PC-3 (cell line): ENCODE data around the gene TMUB1. TPM values are rescaled to one million over a fixed set of nuclear protein-coding genes. Genes with fewer than 3 reads are reported as not detected.

Experiments used
- ATAC-seq: fragments of 200-7000 bp; cut with Tn5 transposase; 2 replicates; pipeline ENCODE4 v1.9.1; 2020; ENCODE audit warnings: mild to moderate bottlenecking, moderate library complexity
- BruUV-seq: library from RNA; stranded (reverse); fragments of 400-500 nt; replicated peaks from 2 replicates; lab custom pipeline; 2021; lab: Mats Ljungman, UMichigan
- CTCF ChIA-PET: fragments of 300-600 bp; sonication (Branson Sonifier 250); formaldehyde crosslinking; loops from one replicate; lab custom pipeline; 2022; ENCODE audit warnings: antibody characterized with exemption; lab: Charles Lee
- POLR2A ChIA-PET: fragments of 300-600 bp; sonication (Branson Sonifier 250); formaldehyde crosslinking; loops from one replicate; lab custom pipeline; 2022; ENCODE audit warnings: antibody characterized with exemption; ENCODE audit not compliant: unreplicated experiment; lab: Charles Lee
- DNase-seq: peaks from one replicate; pipeline ENCODE4 v3.0.0-alpha.2; 2015
- H2AFZ ChIP-seq: fragments of 300-600 bp; sonication (generic); 2 replicates; pipeline ENCODE4 v1.6.0; 2016; ENCODE audit warnings: antibody characterized with exemption, low read length
- H3F3A ChIP-seq: fragments of 300-600 bp; sonication (generic); one replicate; pipeline ENCODE4 v1.6.0; 2017; ENCODE audit warnings: antibody characterized with exemption, low read length, control low read depth, mild to moderate bottlenecking; ENCODE audit not compliant: unreplicated experiment
- H3K27ac ChIP-seq: fragments of 300-600 bp; sonication (generic); 2 replicates; pipeline ENCODE4 v1.5.1; 2016; ENCODE audit warnings: mild to moderate bottlenecking, low read length
- H3K27me3 ChIP-seq: fragments of 300-600 bp; sonication (generic); 2 replicates; pipeline ENCODE4 v1.6.1; 2016; ENCODE audit warnings: low read length, mixed read lengths
- H3K36me3 ChIP-seq: fragments of 300-600 bp; sonication (generic); 2 replicates; pipeline ENCODE4 v1.6.1; 2016; ENCODE audit warnings: low read depth, mixed run types, low read length, mixed read lengths
- H3K4me1 ChIP-seq: fragments of 300-600 bp; sonication (generic); 2 replicates; pipeline ENCODE4 v1.5.1; 2016; ENCODE audit warnings: low read length; ENCODE audit not compliant: insufficient read depth
- H3K4me2 ChIP-seq: fragments of 300-600 bp; sonication (generic); 2 replicates; pipeline ENCODE4 v1.6.0; 2016; ENCODE audit warnings: low read length
- H3K4me3 ChIP-seq: fragments of 300-600 bp; sonication (generic); 2 replicates; pipeline ENCODE4 v1.5.1; 2016; ENCODE audit warnings: mild to moderate bottlenecking, low read length, mixed read lengths
- H3K79me2 ChIP-seq: fragments of 300-600 bp; sonication (generic); 2 replicates; pipeline ENCODE4 v1.6.1; 2017; ENCODE audit warnings: low read length, mixed read lengths
- H3K9ac ChIP-seq: fragments of 300-600 bp; sonication (generic); 2 replicates; pipeline ENCODE4 v1.6.0; 2016; ENCODE audit warnings: mild to moderate bottlenecking, low read length
- H3K9me2 ChIP-seq: fragments of 300-600 bp; sonication (generic); replicated peaks from 2 replicates; pipeline ENCODE4 v1.6.1; 2016; ENCODE audit warnings: mixed run types, low read length, mixed read lengths
- H3K9me3 ChIP-seq: fragments of 300-600 bp; sonication (generic); 2 replicates; pipeline ENCODE4 v1.6.1; 2016; ENCODE audit warnings: low read length, mixed read lengths
- H4K20me1 ChIP-seq: fragments of 300-600 bp; sonication (generic); 2 replicates; pipeline ENCODE4 v1.6.1; 2016; ENCODE audit warnings: low read length, mixed read lengths
- CTCF ChIP-seq: fragments of 300-600 bp; sonication (generic); conservative IDR thresholded peaks from 2 replicates; pipeline ENCODE4 v1.5.1; 2017; ENCODE audit warnings: antibody characterized with exemption, low read depth, mild to moderate bottlenecking, low read length
- EZH2 ChIP-seq: fragments of 300-600 bp; sonication (generic); IDR thresholded peaks from one replicate; pipeline ENCODE4 v1.6.1; 2017; ENCODE audit warnings: antibody characterized with exemption, mild to moderate bottlenecking, low read length; ENCODE audit not compliant: unreplicated experiment
- EZH2phosphoT487 ChIP-seq: fragments of 300-600 bp; sonication (generic); IDR thresholded peaks from 2 replicates; pipeline ENCODE4 v1.6.1; 2018; ENCODE audit warnings: mild to moderate bottlenecking, antibody characterized with exemption, low read length, borderline replicate concordance
- intact Hi-C: fragments of 100-400 bp; cut with micrococcal nuclease; formaldehyde crosslinking; loops from 2 replicates; pipeline ENCODE4 v1.9.0; 2023
- total RNA-seq: library from RNA; depleted of rRNA; stranded (reverse); fragments of >200 nt; gene quantifications from 2 replicates; pipeline ENCODE4 v1.2.3, GENCODE V29; 2014

The TMUB1 gene
- total RNA-seq, 1 experiment from 2014 or later: 52.1 TPM

- Histone ChIP-seq H3K4me3 (no peak overlapping the region), H4K20me1 (peaks cover 35% of the 10 kb centered on the region), H3K9ac (no peak overlapping the region), H3K4me1 (peaks cover 12% of the 10 kb centered on the region), H3K4me2 (no peak overlapping the region), H3K36me3 (no peaks in the 10 kb centered on the region; the same call in 1 of the 2 replicates), H3F3A (no peaks in the 10 kb centered on the region), H3K79me2 (peaks cover 96% of the 10 kb centered on the region), H3K9me3 (no peaks in the 10 kb centered on the region), H3K9me2 (no peaks in the 10 kb centered on the region), H3K27me3 (no peaks in the 10 kb centered on the region), H3K27ac (no peak overlapping the region), H2AFZ (no peak overlapping the region)
- ChIA-PET CTCF (no interaction called here), POLR2A (no interaction called here)
- intact Hi-C loops: no loop called here
- no peak for TF ChIP-seq CTCF
- TF ChIP-seq EZH2: no peak
- ATAC-seq (no peak), DNase-seq (no peak)
- no TSS peak for BruUV-seq
Observed at GRCh38 chr7:151093748-151094147, 10.5 kb upstream of the TMUB1 start.

- ChIA-PET CTCF (no interaction called here), POLR2A (no interaction called here)
- TF ChIP-seq EZH2phosphoT487 (no peak), CTCF (no peak), EZH2 (no peak)
Observed at GRCh38 chr7:151091988-151092387, 8.7 kb upstream of the TMUB1 start.

GRCh38 chr7:151091431-151091830 is 8.1 kb upstream of the TMUB1 start:
- no peaks in the 10 kb centered on the region; the same call in 1 of the 2 replicates for H3K36me3 ChIP-seq
- no peak overlapping the region for H3K4me3 ChIP-seq
- no peak overlapping the region for H3K4me2 ChIP-seq
- ChIA-PET CTCF (no interaction called here), POLR2A (no interaction called here)
- H2AFZ ChIP-seq: no peak overlapping the region
- peaks cover 23% of the 10 kb centered on the region for H3K4me1 ChIP-seq
- no peaks in the 10 kb centered on the region for H3F3A ChIP-seq
- BruUV-seq: no TSS peak
- intact Hi-C loops: no loop called here
- no peaks in the 10 kb centered on the region for H3K9me3 ChIP-seq
- DNase-seq (no peak), ATAC-seq (no peak)
- H3K9ac ChIP-seq: no peak overlapping the region
- H3K27me3 ChIP-seq: no peaks in the 10 kb centered on the region
- no peaks in the 10 kb centered on the region for H3K9me2 ChIP-seq
- H4K20me1 ChIP-seq: peaks cover 35% of the 10 kb centered on the region
- peak; percentile 64 for TF ChIP-seq CTCF
- no peak for TF ChIP-seq EZH2
- TF ChIP-seq EZH2phosphoT487: no peak
- H3K79me2 ChIP-seq: peaks cover 96% of the 10 kb centered on the region
- H3K27ac ChIP-seq: no peak overlapping the region

More at GRCh38 chr7:151091988-151092387, 8.7 kb upstream of the TMUB1 start:
- Histone ChIP-seq H3K9me3 (no peaks in the 10 kb centered on the region), H3K79me2 (peaks cover 97% of the 10 kb centered on the region), H3K9me2 (no peaks in the 10 kb centered on the region), H2AFZ (no peak overlapping the region), H3K9ac (no peak overlapping the region), H3K36me3 (no peaks in the 10 kb centered on the region; the same call in 1 of the 2 replicates), H3K4me2 (no peak overlapping the region), H3K27me3 (no peaks in the 10 kb centered on the region), H3F3A (no peaks in the 10 kb centered on the region), H3K4me3 (no peak overlapping the region), H3K4me1 (peaks cover 23% of the 10 kb centered on the region), H3K27ac (no peak overlapping the region), H4K20me1 (peaks cover 35% of the 10 kb centered on the region)
- BruUV-seq: no TSS peak
- intact Hi-C loops: no loop called here
- ATAC-seq (no peak), DNase-seq (no peak)
